WTC11 (cell line): ENCODE results near the gene ACACA. TPM values are rescaled to one million over a fixed set of nuclear protein-coding genes. Genes with fewer than 3 reads are reported as not detected.
A peak's percentile ranks its signal among the peaks of the same experiment; 100 is the strongest.

Experiments
- ATAC-seq: fragments of 200-7000 bp; cut with Tn5 transposase; 2 replicates; pipeline ENCODE4 v1.10.0; 2021; ENCODE audit warnings: mild to moderate bottlenecking, moderate library complexity
- CTCF ChIA-PET: fragments of 300-600 bp; sonication (Branson Sonifier 250); formaldehyde crosslinking; loops from one replicate; lab custom pipeline; 2021; ENCODE audit warnings: antibody characterized with exemption; lab: Charles Lee
- POLR2A ChIA-PET: fragments of 350-600 bp; sonication (Branson Sonifier 250); formaldehyde crosslinking; loops from one replicate; lab custom pipeline; 2021; ENCODE audit warnings: antibody characterized with exemption; lab: Charles Lee
- DNase-seq: peaks from one replicate; pipeline ENCODE4 v3.0.0; 2021; ENCODE audit warnings: low spot score
- H3K27ac Mint-ChIP-seq: 2 replicates; pipeline ENCODE4 v1.8.0; 2021; ENCODE audit warnings: mixed read lengths
- H3K27me3 Mint-ChIP-seq: 2 replicates; pipeline ENCODE4 v1.8.0; 2021; ENCODE audit warnings: low read depth, mild to moderate bottlenecking, moderate library complexity, mixed read lengths
- H3K36me3 Mint-ChIP-seq: 2 replicates; pipeline ENCODE4 v1.8.0; 2021; ENCODE audit warnings: mixed read lengths
- H3K4me1 Mint-ChIP-seq: 2 replicates; pipeline ENCODE4 v1.8.0; 2022; ENCODE audit warnings: mixed read lengths
- H3K4me3 Mint-ChIP-seq: 2 replicates; pipeline ENCODE4 v1.8.0; 2021; ENCODE audit warnings: mild to moderate bottlenecking, moderate library complexity, mixed read lengths
- H3K9me3 Mint-ChIP-seq: 2 replicates; pipeline ENCODE4 v1.8.0; 2021; ENCODE audit warnings: mixed read lengths
- ARID4B ChIP-seq: sonication (generic); formaldehyde crosslinking; IDR thresholded peaks from 2 replicates; pipeline ENCODE4 v1.8.0; 2023; ENCODE audit warnings: missing genetic modification reagents, mild to moderate bottlenecking, borderline replicate concordance
- ATF2 ChIP-seq: sonication (generic); formaldehyde crosslinking; IDR thresholded peaks from 2 replicates; pipeline ENCODE4 v1.8.1; 2022; ENCODE audit warnings: low read depth, missing genetic modification reagents, borderline replicate concordance
- CREM ChIP-seq: sonication (generic); formaldehyde crosslinking; IDR thresholded peaks from 2 replicates; pipeline ENCODE4 v1.8.1; 2022; ENCODE audit warnings: mild to moderate bottlenecking, missing genetic modification reagents, moderate library complexity
- E2F4 ChIP-seq: sonication (generic); formaldehyde crosslinking; IDR thresholded peaks from 2 replicates; pipeline ENCODE4 v1.8.1; 2022; ENCODE audit warnings: low read depth, mild to moderate bottlenecking, moderate library complexity, missing genetic modification reagents, borderline replicate concordance
- FOXK1 ChIP-seq: sonication (generic); formaldehyde crosslinking; IDR thresholded peaks from 2 replicates; pipeline ENCODE4 v1.8.0; 2022; ENCODE audit warnings: mild to moderate bottlenecking, moderate library complexity, missing genetic modification reagents
- GTF2I ChIP-seq: fragments of 250-450 bp; sonication (Bioruptor Pico); conservative IDR thresholded peaks from 2 replicates; pipeline ENCODE4 v1.4.0; 2021; ENCODE audit warnings: mild to moderate bottlenecking
- HMGA2 ChIP-seq: fragments of 250-450 bp; sonication (Bioruptor Pico); IDR thresholded peaks from 2 replicates; pipeline ENCODE4 v1.4.0; 2021; ENCODE audit warnings: mild to moderate bottlenecking, moderate library complexity
- IRF2 ChIP-seq: sonication (generic); formaldehyde crosslinking; IDR thresholded peaks from 2 replicates; pipeline ENCODE4 v1.8.0; 2022; ENCODE audit warnings: low read depth, missing genetic modification reagents, borderline replicate concordance
- MXD4 ChIP-seq: fragments of 250-450 bp; sonication (Bioruptor Pico); IDR thresholded peaks from 2 replicates; pipeline ENCODE4 v1.8.0; 2021; ENCODE audit warnings: mild to moderate bottlenecking, moderate library complexity, borderline replicate concordance
- NFATC4 ChIP-seq: fragments of 250-450 bp; sonication (Bioruptor Pico); IDR thresholded peaks from 2 replicates; pipeline ENCODE4 v1.9.0; 2021; ENCODE audit warnings: mild to moderate bottlenecking
- NFE2L1 ChIP-seq: sonication (generic); formaldehyde crosslinking; IDR thresholded peaks from 2 replicates; pipeline ENCODE4 v1.8.1; 2023; ENCODE audit warnings: missing genetic modification reagents
- NFYB ChIP-seq: sonication (generic); formaldehyde crosslinking; conservative IDR thresholded peaks from 2 replicates; pipeline ENCODE4 v1.8.0; 2022; ENCODE audit warnings: low read depth, missing genetic modification reagents
- NR3C1 ChIP-seq: sonication (generic); formaldehyde crosslinking; conservative IDR thresholded peaks from 2 replicates; pipeline ENCODE4 v1.8.1; 2023; ENCODE audit warnings: low read depth, mild to moderate bottlenecking, missing genetic modification reagents
- PRDM15 ChIP-seq: sonication (generic); formaldehyde crosslinking; IDR thresholded peaks from 2 replicates; pipeline ENCODE4 v1.8.0; 2022; ENCODE audit warnings: missing genetic modification reagents
- USF1 ChIP-seq: sonication (generic); formaldehyde crosslinking; IDR thresholded peaks from 2 replicates; pipeline ENCODE4 v1.8.0; 2022; ENCODE audit warnings: mild to moderate bottlenecking, missing genetic modification reagents
- ZBTB43 ChIP-seq: sonication (generic); formaldehyde crosslinking; IDR thresholded peaks from 2 replicates; pipeline ENCODE4 v1.8.1; 2023; ENCODE audit warnings: mild to moderate bottlenecking, missing genetic modification reagents
- ZNF121 ChIP-seq: sonication (generic); formaldehyde crosslinking; IDR thresholded peaks from 2 replicates; pipeline ENCODE4 v1.8.0; 2023; ENCODE audit warnings: missing genetic modification reagents
- ZNF138 ChIP-seq: sonication (generic); formaldehyde crosslinking; conservative IDR thresholded peaks from 2 replicates; pipeline ENCODE4 v1.8.1; 2022; ENCODE audit warnings: mild to moderate bottlenecking, moderate library complexity, missing genetic modification reagents
- ZNF219 ChIP-seq: sonication (generic); formaldehyde crosslinking; IDR thresholded peaks from 2 replicates; pipeline ENCODE4 v1.8.0; 2023; ENCODE audit warnings: missing genetic modification reagents, mild to moderate bottlenecking, borderline replicate concordance
- ZNF425 ChIP-seq: fragments of 250-450 bp; sonication (Bioruptor Pico); conservative IDR thresholded peaks from 2 replicates; pipeline ENCODE4 v1.9.0; 2021; ENCODE audit warnings: mild to moderate bottlenecking
- total RNA-seq: library from RNA; stranded (reverse); gene quantifications from 3 replicates; pipeline ENCODE4 v1.2.3, GENCODE V29; 2021

The ACACA gene
- total RNA-seq, 1 experiment from 2014 or later, result 167 TPM

GRCh38 chr17:37179893-37180292, 226.7 kb downstream of the ACACA start:
- H3K36me3 Mint-ChIP-seq, result peaks cover 17% of the 10 kb centered on the region
- ChIA-PET POLR2A (no interaction called here), CTCF (interaction anchor here (0.5 to 1.2 kb wide), 3 partner anchors 11 to 577 kb away, joined by 3 to 4 read pairs (median 3); no protein-coding TSS in a partner anchor)
- no peak overlapping the region for H3K4me3 Mint-ChIP-seq
- H3K27me3 Mint-ChIP-seq, result no peaks in the 10 kb centered on the region
- no peak for DNase-seq
- H3K9me3 Mint-ChIP-seq, result no peaks in the 10 kb centered on the region
- H3K27ac Mint-ChIP-seq, result no peak overlapping the region
- no peak for ATAC-seq
- TF ChIP-seq FOXK1 (CRISPR knock-in tag) (no peak), CREM (CRISPR knock-in tag) (no peak), ZNF121 (CRISPR knock-in tag) (no peak), ARID4B (CRISPR knock-in tag) (no peak), ATF2 (CRISPR knock-in tag) (no peak), ZBTB43 (CRISPR knock-in tag) (no peak), IRF2 (CRISPR knock-in tag) (no peak), NFATC4 (CRISPR knock-in tag) (no peak), MXD4 (CRISPR knock-in tag) (no peak), HMGA2 (CRISPR knock-in tag) (no peak), E2F4 (CRISPR knock-in tag) (no peak), ZNF219 (CRISPR knock-in tag) (no peak), NR3C1 (CRISPR knock-in tag) (no peak), NFYB (no peak), GTF2I (no peak)
- no peaks in the 10 kb centered on the region for H3K4me1 Mint-ChIP-seq

- no peaks in the 10 kb centered on the region for H3K9me3 Mint-ChIP-seq
- POLR2A ChIA-PET, result no interaction called here
- peak overlapping the region; percentile 44 for H3K27ac Mint-ChIP-seq
- CTCF ChIA-PET, result no interaction called here
- H3K4me3 Mint-ChIP-seq, result no peak overlapping the region
- ATAC-seq, result no peak
- no peak for DNase-seq
- H3K4me1 Mint-ChIP-seq, result peaks cover 11% of the 10 kb centered on the region
- no peaks in the 10 kb centered on the region for H3K27me3 Mint-ChIP-seq
- peaks cover 17% of the 10 kb centered on the region for H3K36me3 Mint-ChIP-seq
- TF ChIP-seq ZNF138 (CRISPR knock-in tag) (no peak), USF1 (CRISPR knock-in tag) (no peak), ZNF425 (CRISPR knock-in tag) (no peak), PRDM15 (no peak), HMGA2 (CRISPR knock-in tag) (no peak), NFE2L1 (CRISPR knock-in tag) (no peak)
These were observed 229.3 kb downstream of the ACACA start for GRCh38 chr17:37177254-37177870.
